Ishikawa (cell line): ENCODE results near the gene IPO11.

ENCODE experiments used
- EP300 ChIP-seq: IDR thresholded peaks from 2 replicates; pipeline ENCODE4 v1.6.1; 2012; ENCODE audit warnings: borderline replicate concordance
- RAD21 ChIP-seq: IDR thresholded peaks from 2 replicates; pipeline ENCODE4 v1.6.1; 2012; ENCODE audit warnings: low read depth
- REST ChIP-seq: IDR thresholded peaks from 2 replicates; pipeline ENCODE4 v1.6.1; 2012; ENCODE audit warnings: low read depth, mild to moderate bottlenecking
- TAF1 ChIP-seq: IDR thresholded peaks from 2 replicates; pipeline ENCODE4 v1.6.1; 2012; ENCODE audit warnings: low read depth, mild to moderate bottlenecking

GRCh38 chr5:62652225-62652624 is 239.7 kb downstream of the IPO11 start:
- TF ChIP-seq RAD21 (no peak), EP300 (no peak), REST (no peak), TAF1 (no peak)
